ENCODE results near the gene FAM98A. TPM values are rescaled to one million over a fixed set of nuclear protein-coding genes. Genes with fewer than 3 reads are reported as not detected.

The FAM98A gene
- total RNA-seq, 1 experiment from 2014 or later, result 70.9 TPM

- H2BK20ac ChIP-seq (ENCODE audit: low read depth, low read length, poor library complexity, severe bottlenecking), result no peak overlapping the region
- no peaks in the 10 kb centered on the region for H4K20me1 ChIP-seq (ENCODE audit: control insufficient read depth, insufficient read depth, insufficient read length)
- no peak overlapping the region for H2AK5ac ChIP-seq (ENCODE audit: insufficient read length, low read length)
- H3K4ac ChIP-seq (ENCODE audit: low read depth, low read length), result no peak overlapping the region
- H3K14ac ChIP-seq (ENCODE audit: insufficient read depth, low read length), result no peak overlapping the region
- H3T11ph ChIP-seq (ENCODE audit: low read length), result no peak overlapping the region
- H3K23me2 ChIP-seq (ENCODE audit: insufficient read length, low read depth, low read length, poor library complexity, severe bottlenecking), result peaks cover 11% of the 10 kb centered on the region
- Mint-ChIP-seq H3K36me3 (ENCODE audit: insufficient read depth in 1 of 3, low read depth in 3 of 3) (peaks cover 5 to 6% (median 6%) of the 10 kb centered on the region in 3 experiments; a peak in 5 of 7 replicates), H3K4me3 (peak overlapping the region; percentile 96 to 98), H3K4me1 (peaks cover 44 to 48% of the 10 kb centered on the region in 2 experiments), H3K9me3 (no peaks in the 10 kb centered on the region; a peak in 1 of 5 replicates), H3K27me3 (ENCODE audit: low read depth) (no peaks in the 10 kb centered on the region), H3K27ac (peak overlapping the region; percentile 93 to 99 (median 98); a peak in 4 of 7 replicates)
- DNase-seq, result no peak
- H4K8ac ChIP-seq (replicated peaks; ENCODE audit: insufficient read length, low read depth, low read length), result no peak overlapping the region
- peaks cover 7% of the 10 kb centered on the region; the same call in 1 of the 2 replicates for H3K79me2 ChIP-seq (ENCODE audit: insufficient read depth, low read length)
- H3K79me1 ChIP-seq (ENCODE audit: insufficient read depth, low read depth, low read length, poor library complexity, severe bottlenecking), result peaks cover 2% of the 10 kb centered on the region
- no peak overlapping the region for H2BK15ac ChIP-seq (ENCODE audit: low read depth, low read length)
- H3K9ac ChIP-seq (ENCODE audit: extremely low read depth, insufficient read length, low read length), result no peak overlapping the region
- peak overlapping the region; percentile 91 for H3K4me2 ChIP-seq (ENCODE audit: insufficient read depth, insufficient read length, low read length)
- no peak overlapping the region for H3K18ac ChIP-seq (ENCODE audit: insufficient read length, low read depth, low read length)
- no peak overlapping the region for H2AFZ ChIP-seq (ENCODE audit: low read length)
- no peak for TF ChIP-seq CTCF (conservative IDR thresholded peaks at IDR 0.05)
- no peak overlapping the region for H2BK5ac ChIP-seq (ENCODE audit: insufficient read length, low read length)
- H3K56ac ChIP-seq (ENCODE audit: insufficient read length, low read depth, low read length), result no peak overlapping the region
- no peak overlapping the region for H2BK12ac ChIP-seq (ENCODE audit: insufficient read length, low read depth, low read length)
- H3K23ac ChIP-seq (ENCODE audit: insufficient read length, low read depth, low read length), result no peak overlapping the region
- H4K91ac ChIP-seq (ENCODE audit: insufficient read length, low read depth, low read length), result no peak overlapping the region
- WGBS (ENCODE audit: extremely low coverage, insufficient read length, low lambda C conversion rate), result no CpG with 5 or more reads among the region's 3 CpGs
- H3K4me1 ChIP-seq (ENCODE audit: insufficient read depth, low read length), result peaks cover 3% of the 10 kb centered on the region; the same call in 1 of the 2 replicates
- H2BK120ac ChIP-seq (ENCODE audit: low read depth, low read length, poor library complexity, severe bottlenecking), result no peak overlapping the region
- no peaks in the 10 kb centered on the region for H3K27me3 ChIP-seq (ENCODE audit: insufficient read depth, low read length)
- H3K27ac ChIP-seq (ENCODE audit: insufficient read length, low read depth, low read length), result no peak overlapping the region
- no peak overlapping the region for H4K5ac ChIP-seq (ENCODE audit: insufficient read length, low read depth, low read length)
- H3K9me3 ChIP-seq (ENCODE audit: control insufficient read depth, low read depth, low read length), result no peaks in the 10 kb centered on the region
These were observed 769 bp upstream of the FAM98A start for GRCh38 chr2:33599943-33600192.
